ENCODE measurements around the gene CUZD1. TPM values are rescaled to one million over a fixed set of nuclear protein-coding genes. Genes with fewer than 3 reads are reported as not detected.

The CUZD1 gene
- total and polyA plus RNA-seq, 2 of the 4 experiments (the other 2 are of a cell fraction) = 0.36 to 0.67 TPM

GRCh38 chr10:122802282-122802681, 43.4 kb downstream of the CUZD1 start:
- no peak overlapping the region for H2BK20ac ChIP-seq (ENCODE audit: low read depth, low read length)
- no peak overlapping the region for H3K9ac ChIP-seq (ENCODE audit: low read depth, low read length)
- in situ Hi-C loops (cut with MboI; ENCODE audit: low sequenced_read_pairs) (no loop called here), dilution Hi-C loops (cut with HindIII; ENCODE audit: low sequenced_read_pairs, unreplicated experiment) (no loop called here), intact Hi-C loops (cut with micrococcal nuclease) (no loop called here)
- no peak overlapping the region for H3K4me3 ChIP-seq (ENCODE audit: insufficient read depth, low read depth, low read length)
- no peaks in the 10 kb centered on the region for H3K27me3 ChIP-seq (ENCODE audit: control insufficient read depth, insufficient read depth, low read length)
- no peaks in the 10 kb centered on the region for H3K9me1 ChIP-seq (ENCODE audit: insufficient read depth, low read length)
- no peak overlapping the region for H2BK15ac ChIP-seq (ENCODE audit: low read depth, low read length)
- H2BK120ac ChIP-seq (ENCODE audit: low read depth, low read length) = no peak overlapping the region
- TF ChIP-seq CEBPB (IDR thresholded peaks at IDR 0.05; ENCODE audit: low read depth, low read length) (no peak), SMC3 (IDR thresholded peaks at IDR 0.05; ENCODE audit: low read depth, low read length) (no peak), NFE2L2 (IDR thresholded peaks at IDR 0.05; ENCODE audit: low read depth, low read length) (no peak), CHD1 (IDR thresholded peaks at IDR 0.05; ENCODE audit: low read depth, low read length) (no peak), FOS (IDR thresholded peaks at IDR 0.05; ENCODE audit: low read depth, low read length) (no peak), RCOR1 (IDR thresholded peaks at IDR 0.05; ENCODE audit: insufficient replicate concordance, low read length) (no peak), RFX5 (IDR thresholded peaks at IDR 0.05; ENCODE audit: low read depth, low read length) (no peak), ELK1 (IDR thresholded peaks at IDR 0.05; ENCODE audit: borderline replicate concordance, low read depth, low read length) (no peak), USF2 (IDR thresholded peaks at IDR 0.05; ENCODE audit: low read depth, low read length) (no peak), MXI1 (IDR thresholded peaks at IDR 0.05; ENCODE audit: borderline replicate concordance, low read depth, low read length) (no peak), BHLHE40 (IDR thresholded peaks at IDR 0.05; ENCODE audit: low read depth, low read length) (no peak), RAD21 (IDR thresholded peaks at IDR 0.05; ENCODE audit: low read length) (no peak), POLR2A (IDR thresholded peaks at IDR 0.05; ENCODE audit: low read depth, low read length) (no peak)
- CTCF ChIA-PET = no interaction called here
- H3K79me1 ChIP-seq (ENCODE audit: low read depth in 1 of 2, low read length in 2 of 2) = no peaks in the 10 kb centered on the region
- H3K18ac ChIP-seq (ENCODE audit: low read depth, low read length) = no peak overlapping the region
- DNase-seq (no peak), ATAC-seq (ENCODE audit: low read depth) (no peak)
- BruUV-seq (replicated peaks) = no TSS peak
- H2BK5ac ChIP-seq (ENCODE audit: low read depth, low read length, poor library complexity, severe bottlenecking) = no peak overlapping the region
- no peaks in the 10 kb centered on the region for H3K4me1 ChIP-seq (ENCODE audit: control insufficient read depth, insufficient read depth, low read length)
- no peaks in the 10 kb centered on the region for H4K20me1 ChIP-seq (ENCODE audit: insufficient read depth, low read length)
- no peak overlapping the region for H2AK5ac ChIP-seq (ENCODE audit: low read depth, low read length)
- no peak overlapping the region for H3K23ac ChIP-seq (ENCODE audit: low read depth, low read length)
- H3K36me3 ChIP-seq (ENCODE audit: control insufficient read depth, insufficient read depth, low read length) = no peaks in the 10 kb centered on the region
- no peaks in the 10 kb centered on the region for H3K9me3 ChIP-seq (ENCODE audit: control insufficient read depth, insufficient read depth, low read length)
- no peak overlapping the region for H3K14ac ChIP-seq (replicated peaks; ENCODE audit: low read depth, low read length)
- H3K4ac ChIP-seq (ENCODE audit: low read depth, low read length) = no peak overlapping the region
- H3K56ac ChIP-seq (ENCODE audit: extremely low read depth, insufficient read depth, low read length) = no peak overlapping the region
- no peak overlapping the region for H4K8ac ChIP-seq (ENCODE audit: low read depth in 2 of 2, low read length in 2 of 2)
- H3K27ac ChIP-seq (ENCODE audit: insufficient read depth, low read length) = no peak overlapping the region
- no peak overlapping the region for H4K91ac ChIP-seq (ENCODE audit: insufficient read depth, low read depth, low read length)
- H4K5ac ChIP-seq (ENCODE audit: low read depth, low read length) = no peak overlapping the region
- H3K4me2 ChIP-seq (ENCODE audit: low read depth, low read length) = no peak overlapping the region
- WGBS, 2 experiments (ENCODE audit: extremely low coverage in 2 of 2, insufficient read length in 1 of 2) = no CpG with 5 or more reads among the region's 7 CpGs
- H2AFZ ChIP-seq (replicated peaks; ENCODE audit: low read length, poor library complexity) = no peak overlapping the region
- no peak overlapping the region for H2AK9ac ChIP-seq (replicated peaks; ENCODE audit: low read depth, low read length, poor library complexity)
- POLR2A ChIA-PET (ENCODE audit: unreplicated experiment) = no interaction called here
